ENCODE measurements around the gene VWA5A. TPM values are rescaled to one million over a fixed set of nuclear protein-coding genes. Genes with fewer than 3 reads are reported as not detected.

The VWA5A gene
- total RNA-seq, 1 donor from 2014 or later = 4.6 TPM

DNA sequence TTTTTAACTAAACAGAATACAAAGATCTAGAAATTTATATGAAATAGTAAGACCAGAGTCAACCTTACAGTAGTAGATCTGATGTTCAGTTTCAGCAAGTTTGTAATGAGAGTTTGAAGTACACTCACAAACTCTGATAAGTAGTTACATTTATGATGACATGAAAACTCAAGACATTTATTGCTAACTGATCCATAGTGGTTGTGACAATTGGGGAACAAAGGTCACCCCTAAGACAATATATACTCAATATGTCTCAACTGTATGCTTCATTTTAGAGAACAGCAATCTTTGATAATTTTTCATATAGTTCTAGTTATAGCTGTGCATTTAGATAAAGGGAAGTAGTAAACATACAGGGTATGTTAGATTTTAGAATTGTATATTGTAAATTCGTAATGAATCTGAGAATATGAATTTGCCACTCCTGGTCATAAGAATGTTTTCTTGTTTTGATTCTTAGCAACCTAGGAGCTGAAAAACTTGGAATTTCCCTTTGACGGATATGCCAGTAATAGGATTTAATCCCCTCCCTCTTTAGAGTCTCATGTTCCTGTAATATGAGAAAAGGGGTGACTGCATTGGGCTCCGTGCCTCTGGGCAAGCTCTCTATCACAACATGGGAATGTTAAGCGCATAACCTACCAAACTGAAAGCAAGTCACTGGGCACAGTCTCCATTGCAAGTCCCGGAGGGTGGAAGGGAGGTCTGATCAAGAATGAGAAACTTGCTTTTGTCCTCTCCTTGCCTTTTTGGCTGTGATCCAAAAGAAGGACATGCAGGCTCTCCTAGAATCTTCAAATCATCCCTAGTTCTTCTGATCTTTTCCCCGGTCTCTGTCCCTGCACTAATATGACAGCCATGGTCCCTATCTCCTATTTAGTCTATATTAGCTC is 79.3 kb downstream of the VWA5A start:
- no peaks in the 10 kb centered on the region for H3K4me1 ChIP-seq
- no peaks in the 10 kb centered on the region for H3K9me3 ChIP-seq (replicated peaks)
- DNase-seq = no peak
- H3K36me3 ChIP-seq = no peaks in the 10 kb centered on the region
- intact Hi-C loops (cut with micrococcal nuclease) = no loop called here
- no peaks in the 10 kb centered on the region for H3K27me3 ChIP-seq (ENCODE audit: low read depth)
- no peak overlapping the region for H3K27ac ChIP-seq (replicated peaks)
- H3K4me3 ChIP-seq = no peak overlapping the region
- no peak for TF ChIP-seq CTCF (IDR thresholded peaks at IDR 0.05; ENCODE audit: borderline replicate concordance)

DNA sequence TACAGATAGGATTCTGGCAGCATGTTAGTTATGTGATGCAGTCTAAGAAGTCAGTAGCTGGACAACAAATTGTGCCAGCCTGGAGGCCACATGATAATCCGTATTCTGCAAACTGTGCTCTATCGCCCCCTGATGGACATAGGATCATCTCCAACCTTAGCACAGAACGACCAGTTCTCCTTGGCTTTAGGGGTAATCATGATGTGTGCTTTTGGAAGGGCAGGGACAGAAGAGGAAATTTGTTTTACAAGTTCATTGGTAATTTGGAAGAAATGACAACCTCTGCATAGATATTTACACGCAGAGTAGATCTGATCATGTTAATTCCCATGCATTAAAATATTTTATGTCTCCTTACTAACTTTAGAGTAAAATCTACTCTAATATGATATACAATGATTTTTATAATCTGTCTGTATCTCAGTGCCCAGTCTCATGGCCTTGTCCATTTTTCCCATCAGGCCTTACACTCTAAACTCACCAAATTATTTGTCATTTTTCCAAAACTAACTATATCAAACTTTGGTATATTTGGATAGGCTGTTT is 80.0 kb downstream of the VWA5A start:
- intact Hi-C loops (cut with micrococcal nuclease) = no loop called here
- TF ChIP-seq CTCF (IDR thresholded peaks at IDR 0.05; ENCODE audit: borderline replicate concordance) = peak; percentile 50
- Histone ChIP-seq H3K9me3 (replicated peaks) (no peaks in the 10 kb centered on the region), H3K36me3 (no peaks in the 10 kb centered on the region), H3K4me3 (no peak overlapping the region), H3K27me3 (ENCODE audit: low read depth) (no peaks in the 10 kb centered on the region), H3K27ac (replicated peaks) (no peak overlapping the region), H3K4me1 (no peaks in the 10 kb centered on the region)
- no peak for DNase-seq

Other genes starting within 250 kb of the VWA5A start
- gene TMEM225, start 229.8 kb upstream of the VWA5A start, total RNA-seq = not detected
- gene OR8D4, start 213.3 kb upstream of the VWA5A start, total RNA-seq = not detected
- gene OR4D5, start 175.8 kb upstream of the VWA5A start, total RNA-seq = not detected
- gene OR6T1, start 171.6 kb upstream of the VWA5A start, total RNA-seq = not detected
- not detected for gene OR10S1, start 137.7 kb upstream of the VWA5A start, total RNA-seq
- not detected for gene OR10G6, start 120.3 kb upstream of the VWA5A start, total RNA-seq
- gene OR10G4, start 102.5 kb upstream of the VWA5A start, total RNA-seq = not detected
- gene OR10G9, start 92.4 kb upstream of the VWA5A start, total RNA-seq = not detected
- not detected for gene OR10G8, start 88.7 kb upstream of the VWA5A start, total RNA-seq
- not detected for gene OR10G7, start 74.1 kb upstream of the VWA5A start, total RNA-seq
- not detected for gene OR10D3, start 67.9 kb downstream of the VWA5A start, total RNA-seq
- not detected for gene OR8G1, start 125.6 kb downstream of the VWA5A start, total RNA-seq
- gene OR8G5, start 140.9 kb downstream of the VWA5A start, total RNA-seq = not detected
- not detected for gene OR8D1, start 198.5 kb downstream of the VWA5A start, total RNA-seq
- not detected for gene OR8D2, start 204.7 kb downstream of the VWA5A start, total RNA-seq

All from left ventricle myocardium inferior (tissue), 1 donor.